Liver (tissue), 9 donors: Measurements from ENCODE around the gene PALM3. TPM values are rescaled to one million over a fixed set of nuclear protein-coding genes. Genes with fewer than 3 reads are reported as not detected.
A peak's percentile ranks its signal among the peaks of the same experiment; 100 is the strongest.

Experiments
- DNase-seq: peaks from one replicate; pipeline ENCODE4 v3.0.0-alpha.2; 2017; ENCODE audit warnings: low spot score
- H3K27ac ChIP-seq, 2 donors: one replicate each; pipeline ENCODE4 v1.7.0; 2013; ENCODE audit warnings: inconsistent platforms in 2 of 2, low read length in 2 of 2, control low read depth in 1 of 2, low read depth in 1 of 2, mild to moderate bottlenecking in 1 of 2
- H3K27me3 ChIP-seq, 4 donors: one replicate each; pipeline versions ENCODE4 v1.6.1 to v1.7.0; 2013; ENCODE audit warnings: low read length in 3 of 4, inconsistent platforms in 1 of 4, mild to moderate bottlenecking in 1 of 4, moderate library complexity in 1 of 4; ENCODE audit not compliant: control insufficient read depth in 4 of 4, insufficient read depth in 4 of 4
- H3K36me3 ChIP-seq, 4 donors: one replicate each; pipeline versions ENCODE4 v1.6.1 to v1.7.0; 2013; ENCODE audit warnings: low read length in 3 of 4, mild to moderate bottlenecking in 3 of 4, low read depth in 1 of 4, moderate library complexity in 1 of 4; ENCODE audit not compliant: control insufficient read depth in 4 of 4, insufficient read depth in 3 of 4
- H3K4me1 ChIP-seq, 4 donors: one replicate each; pipeline versions ENCODE4 v1.6.1 to v1.7.0; 2013; ENCODE audit warnings: low read length in 3 of 4, mild to moderate bottlenecking in 3 of 4, moderate library complexity in 1 of 4; ENCODE audit not compliant: control insufficient read depth in 4 of 4, insufficient read depth in 4 of 4
- H3K4me3 ChIP-seq, 3 donors: one replicate each; pipeline versions ENCODE4 v1.6.1 to v1.7.0; 2013; ENCODE audit warnings: low read length in 3 of 3, control low read depth in 1 of 3, low read depth in 1 of 3, mild to moderate bottlenecking in 1 of 3
- H3K9ac ChIP-seq, 2 donors: one replicate each; pipeline ENCODE4 v1.7.0; 2013; ENCODE audit warnings: low read length in 2 of 2, mild to moderate bottlenecking in 2 of 2, moderate library complexity in 2 of 2, control low read depth in 1 of 2, low read depth in 1 of 2
- H3K9me3 ChIP-seq, 4 donors: one replicate each; pipeline versions ENCODE4 v1.6.1 to v1.7.0; 2013; ENCODE audit warnings: low read length in 3 of 4; ENCODE audit not compliant: control insufficient read depth in 4 of 4
- EGR1 ChIP-seq, 2 donors: IDR thresholded peaks; 2 replicates each; pipeline ENCODE4 v1.6.1; 2016 to 2018; ENCODE audit warnings: antibody characterized with exemption in 2 of 2, low read depth in 2 of 2
- FOXA1 ChIP-seq: IDR thresholded peaks from 2 replicates; pipeline ENCODE4 v1.6.1; 2016; ENCODE audit warnings: antibody characterized with exemption
- FOXA2 ChIP-seq: IDR thresholded peaks from 2 replicates; pipeline ENCODE4 v1.6.1; 2016; ENCODE audit warnings: antibody characterized with exemption
- GABPA ChIP-seq, 2 donors: IDR thresholded peaks in 1 of 2; conservative IDR thresholded peaks in 1 of 2; 2 replicates each; pipeline ENCODE4 v1.6.1; 2016; ENCODE audit warnings: antibody characterized with exemption in 2 of 2, mild to moderate bottlenecking in 1 of 2, moderate library complexity in 1 of 2
- HNF4A ChIP-seq, 2 donors: conservative IDR thresholded peaks; 2 replicates each; pipeline ENCODE4 v1.6.1; 2016; ENCODE audit warnings: antibody characterized with exemption in 2 of 2, mild to moderate bottlenecking in 2 of 2
- HNF4G ChIP-seq: IDR thresholded peaks from 2 replicates; pipeline ENCODE4 v1.6.1; 2016; ENCODE audit warnings: antibody characterized with exemption
- JUND ChIP-seq, 2 donors: IDR thresholded peaks; 2 replicates each; pipeline ENCODE4 v1.6.1; 2016; ENCODE audit warnings: antibody characterized with exemption in 2 of 2
- NR2F2 ChIP-seq: IDR thresholded peaks from 2 replicates; pipeline ENCODE4 v1.6.1; 2016; ENCODE audit warnings: antibody characterized with exemption
- RAD21 ChIP-seq, 2 donors: IDR thresholded peaks; 2 replicates each; pipeline ENCODE4 v1.6.1; 2016; ENCODE audit warnings: antibody characterized with exemption in 2 of 2, mild to moderate bottlenecking in 2 of 2
- RXRA ChIP-seq, 2 donors: IDR thresholded peaks; 2 replicates each; pipeline ENCODE4 v1.6.1; 2017 to 2018; ENCODE audit warnings: antibody characterized with exemption in 2 of 2, mild to moderate bottlenecking in 1 of 2
- SP1 ChIP-seq: IDR thresholded peaks from 2 replicates; pipeline ENCODE4 v1.6.1; 2018; ENCODE audit warnings: antibody characterized with exemption, mild to moderate bottlenecking
- TAF1 ChIP-seq: conservative IDR thresholded peaks from 2 replicates; pipeline ENCODE4 v1.6.1; 2016; ENCODE audit warnings: antibody characterized with exemption, mild to moderate bottlenecking
- YY1 ChIP-seq: IDR thresholded peaks from 2 replicates; pipeline ENCODE4 v1.6.1; 2016; ENCODE audit warnings: antibody characterized with exemption, mild to moderate bottlenecking
- WGBS: extraction: QIAGEN DNeasy Blood & Tissue Kit; methylation state at CpG from one replicate; pipeline ENCODE4 v1.1.7; 2013; 5-methylcytosine and 5-hydroxymethylcytosine counted together
- polyA plus RNA-seq, 2 donors: library from polyadenylated mRNA; stranded (reverse) in 1 of 2; unstranded in 1 of 2; fragments of 200-250 nt in 1 of 2; fragments of >200 nt in 1 of 2; fragmentation: Nextera tagmentation in 1 of 2; extraction: Ambion mirVana in 1 of 2; gene quantifications; one replicate each; pipeline versions ENCODE4 v1.2.1 to v1.2.3, GENCODE V29; 2013 to 2015
- total RNA-seq, 2 donors: library from RNA; depleted of rRNA; stranded (reverse); fragments of >200 nt; gene quantifications; one replicate each; pipeline ENCODE4 v1.2.3, GENCODE V29; 2014
- TF ChIP-seq, protein P1 (sequence below): IDR thresholded peaks from 2 replicates; pipeline ENCODE4 v1.6.1; 2016; ENCODE audit warnings: antibody characterized with exemption
- TF ChIP-seq, protein P2 (sequence below): IDR thresholded peaks from 2 replicates; pipeline ENCODE4 v1.6.1; 2016; ENCODE audit warnings: antibody characterized with exemption, mild to moderate bottlenecking
- TF ChIP-seq, protein P3 (sequence below): IDR thresholded peaks from 2 replicates; pipeline ENCODE4 v1.6.1; 2016; ENCODE audit warnings: antibody characterized with exemption
- TF ChIP-seq, protein P4 (sequence below): fragments of 150-350 bp; IDR thresholded peaks from 2 replicates; pipeline ENCODE4 v1.5.1; 2017; ENCODE audit warnings: improper control_type of control experiment, low read depth, low read length; ENCODE audit not compliant: missing input control
- TF ChIP-seq, protein P5 (sequence below): IDR thresholded peaks from 2 replicates; pipeline ENCODE4 v1.6.1; 2016; ENCODE audit warnings: antibody characterized with exemption
- donor health status: healthy.
- donor health status: healthy.
- donor health status: healthy.
- donor health status: healthy.
- donor health status: healthy.

PALM3 gene, protein sequence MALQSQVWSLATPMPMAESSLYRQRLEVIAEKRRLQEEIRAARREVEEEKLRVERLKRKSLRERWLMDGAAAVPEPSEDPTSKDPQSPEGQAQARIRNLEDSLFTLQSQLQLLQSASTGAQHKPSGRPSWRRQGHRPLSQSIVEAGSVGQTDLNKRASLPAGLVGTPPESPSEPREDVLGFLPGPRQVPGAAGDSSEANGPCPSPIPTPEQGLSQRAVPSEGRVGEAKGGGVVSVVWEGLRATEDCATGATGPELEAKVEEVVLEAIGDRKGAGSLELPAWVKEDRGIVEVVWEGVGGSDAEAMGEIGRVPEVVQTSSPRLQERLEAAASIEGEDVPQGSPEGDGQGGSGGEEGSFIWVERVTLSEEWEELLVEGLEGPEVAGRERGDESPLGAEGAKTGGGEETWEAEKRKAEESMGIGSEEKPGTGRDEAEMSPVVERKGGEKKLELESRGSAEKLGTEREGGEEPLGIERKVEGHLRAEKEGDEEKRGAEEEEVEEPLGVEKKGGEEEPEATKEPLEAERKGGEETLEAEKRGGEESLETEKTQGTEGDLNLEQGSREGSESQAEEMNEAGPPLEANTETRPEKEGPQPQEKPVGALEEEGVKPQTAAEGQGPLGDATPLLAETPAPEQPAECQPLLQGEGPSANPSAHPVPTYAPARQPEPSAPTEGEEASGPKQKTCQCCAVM
- total RNA-seq (1 to 10 TPM; 1.4 to 6.6 TPM), polyA plus RNA-seq (10 to 100 TPM in 1 of 2 donors, 1 to 10 TPM in 1; 5.3 to 17.9 TPM)

DNA sequence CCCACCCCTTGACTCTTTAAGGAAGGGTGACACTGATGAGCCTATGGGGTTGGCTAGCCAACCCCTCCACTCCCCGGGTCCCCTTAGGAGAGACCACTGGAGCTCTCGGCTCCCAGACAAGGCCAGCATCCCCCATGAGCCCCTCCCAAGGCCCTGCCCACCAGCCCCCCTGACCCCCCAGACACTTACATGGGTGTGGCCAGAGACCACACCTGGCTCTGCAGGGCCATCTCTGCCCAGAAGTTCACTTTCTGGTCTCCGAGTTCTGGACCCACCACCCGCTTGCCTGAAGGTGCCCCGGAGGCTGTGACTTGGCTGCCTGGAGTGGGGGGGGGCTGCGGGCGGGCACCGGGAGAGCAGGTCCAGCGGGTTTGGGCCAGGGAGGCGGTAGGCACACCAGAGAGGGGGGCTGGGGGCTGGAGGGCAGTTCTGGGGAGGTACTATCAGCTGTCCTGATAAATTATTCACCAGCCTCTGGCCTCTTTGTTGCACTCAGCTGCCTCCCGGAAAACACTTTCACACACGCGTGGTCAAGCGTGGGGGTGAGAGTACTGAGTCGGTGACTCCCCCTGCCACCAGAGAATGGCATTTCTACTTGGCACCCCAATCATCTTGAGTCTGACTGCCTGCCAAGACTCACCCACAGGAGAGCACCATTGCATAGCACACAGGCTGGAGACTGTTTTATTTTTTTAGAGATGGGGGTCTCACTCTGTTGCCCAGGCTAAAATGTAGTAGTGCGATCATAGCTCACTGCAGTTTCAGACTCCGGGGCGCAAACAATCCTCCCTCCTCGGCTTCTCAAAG is at the start of gene PALM3:
Gene PALM3 (minus strand): TSS at position 326 of the 807 bp plus-strand sequence. CDS start 96 bp downstream, at position 230.
- Histone ChIP-seq H3K9me3 (no peaks in the 10 kb centered on the region), H3K9ac (peak within 1 kb of the TSS in 1 of 2 donors; percentile 65), H3K4me1 (peaks cover 1 to 41% (median 24%) of the 10 kb centered on the region in 4 donors), H3K27ac (peak within 1 kb of the TSS; percentile 84 to 89), H3K36me3 (peaks cover 0 to 2% (median 0%) of the 10 kb centered on the region in 4 donors), H3K27me3 (peaks cover 0 to 3% (median 0%) of the 10 kb centered on the region in 4 donors), H3K4me3 (peak within 1 kb of the TSS; percentile 53 to 79 (median 60))
- TF ChIP-seq, protein P1, sequence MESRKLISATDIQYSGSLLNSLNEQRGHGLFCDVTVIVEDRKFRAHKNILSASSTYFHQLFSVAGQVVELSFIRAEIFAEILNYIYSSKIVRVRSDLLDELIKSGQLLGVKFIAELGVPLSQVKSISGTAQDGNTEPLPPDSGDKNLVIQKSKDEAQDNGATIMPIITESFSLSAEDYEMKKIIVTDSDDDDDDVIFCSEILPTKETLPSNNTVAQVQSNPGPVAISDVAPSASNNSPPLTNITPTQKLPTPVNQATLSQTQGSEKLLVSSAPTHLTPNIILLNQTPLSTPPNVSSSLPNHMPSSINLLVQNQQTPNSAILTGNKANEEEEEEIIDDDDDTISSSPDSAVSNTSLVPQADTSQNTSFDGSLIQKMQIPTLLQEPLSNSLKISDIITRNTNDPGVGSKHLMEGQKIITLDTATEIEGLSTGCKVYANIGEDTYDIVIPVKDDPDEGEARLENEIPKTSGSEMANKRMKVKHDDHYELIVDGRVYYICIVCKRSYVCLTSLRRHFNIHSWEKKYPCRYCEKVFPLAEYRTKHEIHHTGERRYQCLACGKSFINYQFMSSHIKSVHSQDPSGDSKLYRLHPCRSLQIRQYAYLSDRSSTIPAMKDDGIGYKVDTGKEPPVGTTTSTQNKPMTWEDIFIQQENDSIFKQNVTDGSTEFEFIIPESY, result no peak
- no peak for TF ChIP-seq HNF4G
- peak in 1 of 2 donors; percentile 3 for TF ChIP-seq HNF4A (conservative IDR thresholded peaks at IDR 0.05)
- TF ChIP-seq SP1, result peak; percentile 37
- TF ChIP-seq, protein P2, sequence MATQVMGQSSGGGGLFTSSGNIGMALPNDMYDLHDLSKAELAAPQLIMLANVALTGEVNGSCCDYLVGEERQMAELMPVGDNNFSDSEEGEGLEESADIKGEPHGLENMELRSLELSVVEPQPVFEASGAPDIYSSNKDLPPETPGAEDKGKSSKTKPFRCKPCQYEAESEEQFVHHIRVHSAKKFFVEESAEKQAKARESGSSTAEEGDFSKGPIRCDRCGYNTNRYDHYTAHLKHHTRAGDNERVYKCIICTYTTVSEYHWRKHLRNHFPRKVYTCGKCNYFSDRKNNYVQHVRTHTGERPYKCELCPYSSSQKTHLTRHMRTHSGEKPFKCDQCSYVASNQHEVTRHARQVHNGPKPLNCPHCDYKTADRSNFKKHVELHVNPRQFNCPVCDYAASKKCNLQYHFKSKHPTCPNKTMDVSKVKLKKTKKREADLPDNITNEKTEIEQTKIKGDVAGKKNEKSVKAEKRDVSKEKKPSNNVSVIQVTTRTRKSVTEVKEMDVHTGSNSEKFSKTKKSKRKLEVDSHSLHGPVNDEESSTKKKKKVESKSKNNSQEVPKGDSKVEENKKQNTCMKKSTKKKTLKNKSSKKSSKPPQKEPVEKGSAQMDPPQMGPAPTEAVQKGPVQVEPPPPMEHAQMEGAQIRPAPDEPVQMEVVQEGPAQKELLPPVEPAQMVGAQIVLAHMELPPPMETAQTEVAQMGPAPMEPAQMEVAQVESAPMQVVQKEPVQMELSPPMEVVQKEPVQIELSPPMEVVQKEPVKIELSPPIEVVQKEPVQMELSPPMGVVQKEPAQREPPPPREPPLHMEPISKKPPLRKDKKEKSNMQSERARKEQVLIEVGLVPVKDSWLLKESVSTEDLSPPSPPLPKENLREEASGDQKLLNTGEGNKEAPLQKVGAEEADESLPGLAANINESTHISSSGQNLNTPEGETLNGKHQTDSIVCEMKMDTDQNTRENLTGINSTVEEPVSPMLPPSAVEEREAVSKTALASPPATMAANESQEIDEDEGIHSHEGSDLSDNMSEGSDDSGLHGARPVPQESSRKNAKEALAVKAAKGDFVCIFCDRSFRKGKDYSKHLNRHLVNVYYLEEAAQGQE, result peak; percentile 42
- TF ChIP-seq RXRA (IDR thresholded peaks at IDR 0.05), result peak in 1 of 2 donors; percentile 27
- TF ChIP-seq TAF1, result peak; percentile 67
- TF ChIP-seq, protein P3, sequence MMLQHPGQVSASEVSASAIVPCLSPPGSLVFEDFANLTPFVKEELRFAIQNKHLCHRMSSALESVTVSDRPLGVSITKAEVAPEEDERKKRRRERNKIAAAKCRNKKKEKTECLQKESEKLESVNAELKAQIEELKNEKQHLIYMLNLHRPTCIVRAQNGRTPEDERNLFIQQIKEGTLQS, result no peak
- TF ChIP-seq NR2F2, result no peak
- 33% methylated on average over 19 of the region's 19 CpGs for WGBS
- DNase-seq, result no peak

DNA sequence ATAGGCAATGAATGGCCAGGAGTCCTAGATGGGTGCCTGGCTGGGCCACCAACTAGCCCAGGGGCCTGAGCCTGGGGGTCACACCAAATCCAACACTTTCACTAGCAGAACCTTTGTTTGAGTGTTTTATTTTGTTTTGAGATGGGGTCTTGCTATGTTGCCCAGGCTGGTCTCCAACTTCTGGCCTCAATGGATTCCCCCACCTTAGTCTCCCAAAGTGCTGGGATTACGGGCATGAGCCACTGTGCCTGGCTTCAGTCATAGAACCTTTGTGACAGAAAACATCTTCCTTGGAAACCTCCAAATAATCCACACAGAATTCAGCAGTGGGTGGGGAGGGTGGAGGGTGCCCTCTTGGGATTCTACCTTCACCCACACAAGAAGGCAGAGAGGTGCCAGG is 49.6 kb upstream of the PALM3 start:
- Histone ChIP-seq H3K27ac (peak overlapping the region in 1 of 2 donors; percentile 4), H3K9ac (no peak overlapping the region)

More for the DNA sequence above, 49.6 kb upstream of the PALM3 start:
- no peaks in the 10 kb centered on the region for H3K9me3 ChIP-seq
- no peak for DNase-seq
- H3K27me3 ChIP-seq, result no peaks in the 10 kb centered on the region
- 98% methylated on average over 1 of the region's 1 CpG for WGBS
- H3K4me1 ChIP-seq, result peaks cover 15 to 50% (median 44%) of the 10 kb centered on the region in 4 donors
- H3K36me3 ChIP-seq, result peaks cover 0 to 5% (median under 1%) of the 10 kb centered on the region in 4 donors
- TF ChIP-seq, protein P4, sequence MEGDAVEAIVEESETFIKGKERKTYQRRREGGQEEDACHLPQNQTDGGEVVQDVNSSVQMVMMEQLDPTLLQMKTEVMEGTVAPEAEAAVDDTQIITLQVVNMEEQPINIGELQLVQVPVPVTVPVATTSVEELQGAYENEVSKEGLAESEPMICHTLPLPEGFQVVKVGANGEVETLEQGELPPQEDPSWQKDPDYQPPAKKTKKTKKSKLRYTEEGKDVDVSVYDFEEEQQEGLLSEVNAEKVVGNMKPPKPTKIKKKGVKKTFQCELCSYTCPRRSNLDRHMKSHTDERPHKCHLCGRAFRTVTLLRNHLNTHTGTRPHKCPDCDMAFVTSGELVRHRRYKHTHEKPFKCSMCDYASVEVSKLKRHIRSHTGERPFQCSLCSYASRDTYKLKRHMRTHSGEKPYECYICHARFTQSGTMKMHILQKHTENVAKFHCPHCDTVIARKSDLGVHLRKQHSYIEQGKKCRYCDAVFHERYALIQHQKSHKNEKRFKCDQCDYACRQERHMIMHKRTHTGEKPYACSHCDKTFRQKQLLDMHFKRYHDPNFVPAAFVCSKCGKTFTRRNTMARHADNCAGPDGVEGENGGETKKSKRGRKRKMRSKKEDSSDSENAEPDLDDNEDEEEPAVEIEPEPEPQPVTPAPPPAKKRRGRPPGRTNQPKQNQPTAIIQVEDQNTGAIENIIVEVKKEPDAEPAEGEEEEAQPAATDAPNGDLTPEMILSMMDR, result no peak
- TF ChIP-seq JUND (IDR thresholded peaks at IDR 0.05) (no peak), TAF1 (no peak), FOXA1 (no peak), GABPA (IDR thresholded peaks at IDR 0.05 in 1 of 2, conservative IDR thresholded peaks at IDR 0.05 in 1 of 2) (no peak), SP1 (no peak), HNF4G (no peak), RXRA (IDR thresholded peaks at IDR 0.05) (no peak), EGR1 (IDR thresholded peaks at IDR 0.05; ENCODE audit: low read depth in 2 of 2) (no peak), NR2F2 (no peak), RAD21 (IDR thresholded peaks at IDR 0.05) (no peak), HNF4A (conservative IDR thresholded peaks at IDR 0.05) (no peak), YY1 (no peak), FOXA2 (no peak)
- TF ChIP-seq, protein P5, sequence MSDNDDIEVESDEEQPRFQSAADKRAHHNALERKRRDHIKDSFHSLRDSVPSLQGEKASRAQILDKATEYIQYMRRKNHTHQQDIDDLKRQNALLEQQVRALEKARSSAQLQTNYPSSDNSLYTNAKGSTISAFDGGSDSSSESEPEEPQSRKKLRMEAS, result no peak
- H3K4me3 ChIP-seq, result no peak overlapping the region
